BLaER1 (cell line): Measurements from ENCODE around the gene ZBP1.

Experiments
- H3K27ac ChIP-seq: shearing (Covaris generic); formaldehyde crosslinking; 2 replicates; pipeline ENCODE4 v1.8.1; 2022
- H3K27me3 ChIP-seq: shearing (Covaris generic); formaldehyde crosslinking; 2 replicates; pipeline ENCODE4 v1.8.1; 2022
- H3K36me3 ChIP-seq: shearing (Covaris generic); formaldehyde crosslinking; 2 replicates; pipeline ENCODE4 v1.8.1; 2022
- H3K4me1 ChIP-seq: shearing (Covaris generic); formaldehyde crosslinking; 2 replicates; pipeline ENCODE4 v1.8.1; 2022
- H3K4me2 ChIP-seq: shearing (Covaris generic); formaldehyde crosslinking; 2 replicates; pipeline ENCODE4 v1.8.1; 2022
- H3K4me3 ChIP-seq: shearing (Covaris generic); formaldehyde crosslinking; 2 replicates; pipeline ENCODE4 v1.8.1; 2022
- H3K9ac ChIP-seq: shearing (Covaris generic); formaldehyde crosslinking; 2 replicates; pipeline ENCODE4 v1.8.1; 2022
- H3K9me3 ChIP-seq: shearing (Covaris generic); formaldehyde crosslinking; 2 replicates; pipeline ENCODE4 v1.8.1; 2022
- H4K20me1 ChIP-seq: shearing (Covaris generic); formaldehyde crosslinking; 2 replicates; pipeline ENCODE4 v1.8.1; 2022
- Cebpa-rat ChIP-seq: shearing (Covaris generic); IDR thresholded peaks from 2 replicates; pipeline ENCODE4 v1.8.1; 2022

ZBP1 gene

GRCh38 chr20:57587989-57588377, 32.2 kb downstream of the ZBP1 start:
- no peak overlapping the region for H3K4me3 ChIP-seq
- peaks cover 21% of the 10 kb centered on the region for H3K4me1 ChIP-seq
- no peaks in the 10 kb centered on the region for H4K20me1 ChIP-seq
- H3K27me3 ChIP-seq: no peaks in the 10 kb centered on the region
- no peak overlapping the region for H3K27ac ChIP-seq
- no peak overlapping the region for H3K4me2 ChIP-seq
- no peak for TF ChIP-seq Cebpa-rat
- no peak overlapping the region for H3K9ac ChIP-seq
- H3K9me3 ChIP-seq: peaks cover 9% of the 10 kb centered on the region
- no peaks in the 10 kb centered on the region for H3K36me3 ChIP-seq

- H3K27ac ChIP-seq: no peak overlapping the region
- H3K9ac ChIP-seq: no peak overlapping the region
- H4K20me1 ChIP-seq: no peaks in the 10 kb centered on the region
- no peak overlapping the region for H3K4me3 ChIP-seq
- H3K9me3 ChIP-seq: peaks cover 9% of the 10 kb centered on the region
- H3K4me2 ChIP-seq: no peak overlapping the region
- no peaks in the 10 kb centered on the region for H3K36me3 ChIP-seq
- peaks cover 15% of the 10 kb centered on the region for H3K4me1 ChIP-seq
- H3K27me3 ChIP-seq: no peaks in the 10 kb centered on the region; the same call in 1 of the 2 replicates
- TF ChIP-seq Cebpa-rat: no peak
Observed at GRCh38 chr20:57587278-57587988, 32.8 kb downstream of the ZBP1 start.

- H3K27me3 ChIP-seq: no peaks in the 10 kb centered on the region; the same call in 1 of the 2 replicates
Observed at GRCh38 chr20:57586943-57587277, 33.3 kb downstream of the ZBP1 start.

GRCh38 chr20:57586370-57586793, 33.8 kb downstream of the ZBP1 start:
- Histone ChIP-seq H3K27ac (no peak overlapping the region), H3K4me2 (no peak overlapping the region), H3K9me3 (peaks cover 9% of the 10 kb centered on the region), H3K27me3 (peaks cover 4% of the 10 kb centered on the region; the same call in 1 of the 2 replicates), H4K20me1 (no peaks in the 10 kb centered on the region), H3K36me3 (no peaks in the 10 kb centered on the region), H3K9ac (no peak overlapping the region), H3K4me1 (peaks cover 5% of the 10 kb centered on the region), H3K4me3 (no peak overlapping the region)
- TF ChIP-seq Cebpa-rat: no peak

More at GRCh38 chr20:57586943-57587277, 33.3 kb downstream of the ZBP1 start:
- no peak for TF ChIP-seq Cebpa-rat
- Histone ChIP-seq H3K4me3 (no peak overlapping the region), H3K9ac (no peak overlapping the region), H3K4me2 (no peak overlapping the region), H3K9me3 (peaks cover 9% of the 10 kb centered on the region), H4K20me1 (no peaks in the 10 kb centered on the region), H3K36me3 (no peaks in the 10 kb centered on the region), H3K27ac (no peak overlapping the region), H3K4me1 (peaks cover 10% of the 10 kb centered on the region)

- no peaks in the 10 kb centered on the region for H3K4me1 ChIP-seq
- H3K27me3 ChIP-seq: peaks cover 11% of the 10 kb centered on the region
- H3K4me3 ChIP-seq: no peak overlapping the region
- no peaks in the 10 kb centered on the region for H3K36me3 ChIP-seq
- H3K9ac ChIP-seq: no peak overlapping the region
- no peaks in the 10 kb centered on the region for H4K20me1 ChIP-seq
- H3K4me2 ChIP-seq: no peak overlapping the region
- H3K27ac ChIP-seq: no peak overlapping the region
- peaks cover 9% of the 10 kb centered on the region for H3K9me3 ChIP-seq
- no peak for TF ChIP-seq Cebpa-rat
Observed at GRCh38 chr20:57585466-57586213, 34.6 kb downstream of the ZBP1 start.

GRCh38 chr20:57584768-57585461, 35.3 kb downstream of the ZBP1 start:
- peaks cover 9% of the 10 kb centered on the region for H3K9me3 ChIP-seq
- no peaks in the 10 kb centered on the region for H3K4me1 ChIP-seq
- H3K4me2 ChIP-seq: no peak overlapping the region
- no peaks in the 10 kb centered on the region for H4K20me1 ChIP-seq
- no peaks in the 10 kb centered on the region for H3K36me3 ChIP-seq
- H3K27me3 ChIP-seq: peaks cover 19% of the 10 kb centered on the region
- H3K4me3 ChIP-seq: no peak overlapping the region
- H3K27ac ChIP-seq: no peak overlapping the region
- no peak overlapping the region for H3K9ac ChIP-seq
- no peak for TF ChIP-seq Cebpa-rat

GRCh38 chr20:57583289-57584257, 36.7 kb downstream of the ZBP1 start:
- H3K9ac ChIP-seq: no peak overlapping the region
- H3K27ac ChIP-seq: no peak overlapping the region
- H3K9me3 ChIP-seq: peaks cover 9% of the 10 kb centered on the region
- TF ChIP-seq Cebpa-rat: no peak
- no peaks in the 10 kb centered on the region for H4K20me1 ChIP-seq
- H3K4me1 ChIP-seq: no peaks in the 10 kb centered on the region
- H3K4me3 ChIP-seq: no peak overlapping the region
- H3K36me3 ChIP-seq: no peaks in the 10 kb centered on the region
- H3K4me2 ChIP-seq: no peak overlapping the region
- peaks cover 31% of the 10 kb centered on the region for H3K27me3 ChIP-seq

- H3K9me3 ChIP-seq: peaks cover 5% of the 10 kb centered on the region
- H3K9ac ChIP-seq: no peak overlapping the region
- H3K4me1 ChIP-seq: no peaks in the 10 kb centered on the region
- no peak overlapping the region for H3K27ac ChIP-seq
- H3K27me3 ChIP-seq: peaks cover 36% of the 10 kb centered on the region
- no peak for TF ChIP-seq Cebpa-rat
- no peak overlapping the region for H3K4me3 ChIP-seq
- no peak overlapping the region for H3K4me2 ChIP-seq
- H3K36me3 ChIP-seq: no peaks in the 10 kb centered on the region
- no peaks in the 10 kb centered on the region for H4K20me1 ChIP-seq
Observed at GRCh38 chr20:57582432-57583288, 37.6 kb downstream of the ZBP1 start.

GRCh38 chr20:57582029-57582378, 38.2 kb downstream of the ZBP1 start:
- H3K27ac ChIP-seq: no peak overlapping the region
- no peak overlapping the region for H3K9ac ChIP-seq
- no peak overlapping the region for H3K4me2 ChIP-seq
- H3K9me3 ChIP-seq: no peaks in the 10 kb centered on the region; the same call in 1 of the 2 replicates
- H3K4me1 ChIP-seq: no peaks in the 10 kb centered on the region
- H3K4me3 ChIP-seq: no peak overlapping the region
- no peaks in the 10 kb centered on the region for H3K36me3 ChIP-seq
- H4K20me1 ChIP-seq: no peaks in the 10 kb centered on the region
- no peak for TF ChIP-seq Cebpa-rat
- H3K27me3 ChIP-seq: peaks cover 36% of the 10 kb centered on the region
